Urinary bladder (tissue), 4 donors: ENCODE results near the gene SLC22A23. TPM values are rescaled to one million over a fixed set of nuclear protein-coding genes. Genes with fewer than 3 reads are reported as not detected.

Source experiments
- DNase-seq: peaks from one replicate; pipeline ENCODE4 v3.0.0-alpha.2; 2015; ENCODE audit errors: extremely low spot score
- H3K27ac ChIP-seq: one replicate; pipeline ENCODE4 v1.5.1; 2013; ENCODE audit warnings: low read depth, mild to moderate bottlenecking, moderate library complexity
- H3K36me3 ChIP-seq: one replicate; pipeline ENCODE4 v1.6.1; 2013; ENCODE audit warnings: mild to moderate bottlenecking, moderate library complexity; ENCODE audit not compliant: insufficient read depth
- H3K4me1 ChIP-seq: one replicate; pipeline ENCODE4 v1.6.1; 2013; ENCODE audit warnings: mild to moderate bottlenecking, moderate library complexity; ENCODE audit not compliant: insufficient read depth
- H3K4me3 ChIP-seq: one replicate; pipeline ENCODE4 v1.5.1; 2013; ENCODE audit warnings: low read depth, low read length
- WGBS: extraction: QIAGEN DNeasy Blood & Tissue Kit; methylation state at CpG from one replicate; pipeline ENCODE4 v1.1.7; 2013; 5-methylcytosine and 5-hydroxymethylcytosine counted together
- polyA plus RNA-seq: library from polyadenylated mRNA; stranded (reverse); fragments of 200-250 nt; gene quantifications from one replicate; pipeline ENCODE4 v1.2.3, GENCODE V29; 2013
- total RNA-seq: library from RNA; depleted of rRNA; stranded (reverse); fragments of >200 nt; gene quantifications from one replicate; pipeline ENCODE4 v1.2.3, GENCODE V29; 2014
- donor health status: healthy with polysubstance abuse.
- donor health status: healthy.

Gene SLC22A23
- total and polyA plus RNA-seq, 2 donors = 4.9 to 6.6 TPM

DNA sequence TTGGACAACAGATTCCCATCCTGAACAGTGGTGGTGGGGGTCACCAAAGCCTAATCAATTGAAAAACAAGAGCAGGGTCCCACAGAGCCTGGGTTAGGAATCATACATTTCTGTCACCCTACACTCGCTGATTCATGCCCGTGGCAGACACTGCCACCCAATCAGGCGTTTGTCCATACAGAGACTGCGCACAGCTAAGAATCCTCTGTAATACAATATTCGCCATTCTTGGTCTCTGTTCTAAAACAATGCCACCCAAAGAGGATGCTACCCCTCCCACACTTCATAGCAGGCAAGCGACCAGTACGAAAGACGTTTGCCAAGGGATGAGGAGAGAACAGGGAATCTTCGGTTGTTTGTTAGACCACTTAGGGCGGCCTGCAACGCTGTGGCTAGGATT, 28.1 kb upstream of the SLC22A23 start:
- DNase-seq = no peak
- Histone ChIP-seq H3K36me3 (no peaks in the 10 kb centered on the region), H3K27ac (no peak overlapping the region), H3K4me3 (no peak overlapping the region), H3K4me1 (no peaks in the 10 kb centered on the region)
- 70% methylated on average over 11 of the region's 11 CpGs for WGBS

GRCh38 chr6:3484192-3484591, 27.3 kb upstream of the SLC22A23 start:
- no peak for DNase-seq
- H3K27ac ChIP-seq = no peak overlapping the region
- no peaks in the 10 kb centered on the region for H3K4me1 ChIP-seq
- H3K36me3 ChIP-seq = no peaks in the 10 kb centered on the region
- WGBS = 89% methylated on average over 8 of the region's 8 CpGs
- H3K4me3 ChIP-seq = no peak overlapping the region

DNA sequence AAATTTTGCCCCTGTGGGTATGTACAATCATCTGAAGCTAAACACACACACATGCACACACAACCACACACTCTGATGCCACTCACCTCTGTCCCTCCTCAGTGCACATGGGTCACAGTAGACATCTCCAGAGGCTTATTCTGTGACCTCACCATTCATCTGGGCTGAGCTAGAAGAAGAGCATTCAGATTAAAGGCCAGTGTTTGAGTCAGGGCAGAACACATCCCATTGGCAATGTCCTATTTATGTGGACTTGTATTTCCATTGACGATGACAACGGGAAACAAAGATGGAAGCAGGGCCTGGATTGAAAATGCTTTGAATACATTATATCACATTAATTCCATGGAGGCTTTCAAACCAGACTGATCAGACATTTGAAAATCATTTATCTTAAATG, 26.8 kb upstream of the SLC22A23 start:
- no peak overlapping the region for H3K4me3 ChIP-seq
- no peaks in the 10 kb centered on the region for H3K4me1 ChIP-seq
- WGBS = 97% methylated on average over 2 of the region's 2 CpGs
- H3K36me3 ChIP-seq = no peaks in the 10 kb centered on the region
- DNase-seq = no peak
- H3K27ac ChIP-seq = no peak overlapping the region

DNA sequence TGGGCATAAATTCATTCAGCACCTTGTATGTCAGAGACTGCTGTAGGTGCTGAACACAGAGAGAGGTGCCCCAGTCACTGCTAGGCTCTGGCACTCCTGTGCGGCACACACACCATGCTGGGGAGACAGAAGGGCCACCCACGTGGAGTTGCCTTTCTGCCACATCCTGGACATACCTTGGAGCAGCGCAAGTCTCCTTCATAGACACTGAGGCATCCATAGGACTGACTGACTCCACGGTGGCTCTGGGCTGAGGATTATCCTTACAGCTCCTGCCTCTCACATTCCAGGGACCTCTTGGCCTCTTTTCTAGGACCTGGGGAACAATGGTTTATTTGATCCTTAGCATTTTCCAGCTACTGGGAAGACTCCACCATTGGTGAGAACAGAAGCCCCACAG, 26.0 kb upstream of the SLC22A23 start:
- H3K27ac ChIP-seq = no peak overlapping the region
- WGBS = 48% methylated on average over 4 of the region's 4 CpGs
- H3K36me3 ChIP-seq = no peaks in the 10 kb centered on the region
- no peak overlapping the region for H3K4me3 ChIP-seq
- no peak for DNase-seq
- H3K4me1 ChIP-seq = no peaks in the 10 kb centered on the region

DNA sequence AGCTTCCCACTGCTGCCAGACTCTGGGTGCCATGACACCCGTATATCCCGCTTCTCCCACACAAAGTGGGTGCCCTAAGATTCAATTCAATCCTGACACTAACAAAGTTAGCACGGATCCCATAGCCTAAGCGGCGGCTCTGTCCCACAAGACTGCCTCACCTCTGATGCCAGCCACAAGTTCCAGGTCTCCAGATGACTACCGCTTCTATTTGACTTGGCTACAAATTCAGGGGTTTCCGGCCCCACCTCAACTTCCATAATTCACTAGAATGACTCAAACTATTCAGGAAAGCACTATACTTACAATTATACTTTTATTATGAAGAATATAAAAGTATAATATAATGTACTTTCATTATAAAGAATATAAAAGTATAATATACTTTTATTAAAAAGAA, 24.8 kb upstream of the SLC22A23 start:
- WGBS = 93% methylated on average over 7 of the region's 7 CpGs
- Histone ChIP-seq H3K4me3 (no peak overlapping the region), H3K27ac (no peak overlapping the region), H3K36me3 (no peaks in the 10 kb centered on the region), H3K4me1 (no peaks in the 10 kb centered on the region)
- no peak for DNase-seq

DNA sequence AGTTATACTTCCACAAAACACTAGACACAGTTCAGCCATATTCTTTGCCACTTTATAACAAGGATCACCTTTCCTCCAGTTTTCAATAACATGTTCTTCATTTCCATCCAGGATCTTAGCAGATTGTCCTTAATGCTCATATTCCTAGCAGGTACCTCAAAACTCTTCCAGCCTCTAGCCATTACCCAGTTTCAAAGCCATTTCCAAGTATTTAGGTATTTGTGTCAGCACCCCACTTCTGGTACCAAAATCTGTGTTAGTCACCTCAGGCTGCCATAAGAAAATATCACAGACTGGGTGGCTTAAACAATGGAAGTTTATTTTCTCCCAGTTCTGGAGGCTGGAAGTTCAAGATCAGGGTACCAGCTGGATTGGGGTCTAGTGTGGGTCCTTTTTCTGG, 23.2 kb upstream of the SLC22A23 start:
- Histone ChIP-seq H3K4me1 (no peaks in the 10 kb centered on the region), H3K36me3 (no peaks in the 10 kb centered on the region), H3K27ac (no peak overlapping the region), H3K4me3 (no peak overlapping the region)
- DNase-seq = no peak

GRCh38 chr6:3473773-3474172, 16.9 kb upstream of the SLC22A23 start:
- no peak overlapping the region for H3K4me3 ChIP-seq
- H3K36me3 ChIP-seq = no peaks in the 10 kb centered on the region
- no peak overlapping the region for H3K27ac ChIP-seq
- H3K4me1 ChIP-seq = no peaks in the 10 kb centered on the region
- WGBS = 64% methylated on average over 5 of the region's 5 CpGs
- no peak for DNase-seq

DNA sequence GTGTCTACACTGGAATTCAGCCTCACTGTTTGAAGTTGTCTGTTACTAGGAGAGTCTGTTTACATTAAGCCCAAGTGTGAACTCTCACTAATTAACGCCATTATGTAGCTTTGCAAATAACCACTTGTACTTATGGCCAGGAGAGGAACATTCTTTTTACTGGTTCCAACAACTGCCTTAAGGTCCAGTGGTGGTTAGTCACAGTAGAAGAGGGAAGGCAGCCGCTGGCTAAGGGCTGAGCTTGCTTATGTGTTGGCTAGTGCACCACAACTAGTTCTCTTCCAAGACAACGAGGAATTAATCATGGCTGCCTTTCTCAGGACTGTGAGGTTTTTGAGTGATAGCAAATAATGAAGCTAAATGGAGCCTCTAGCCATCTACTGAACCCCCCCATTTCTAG, 14.9 kb upstream of the SLC22A23 start:
- WGBS = 86% methylated on average over 3 of the region's 3 CpGs
- H3K27ac ChIP-seq = no peak overlapping the region
- H3K4me1 ChIP-seq = no peaks in the 10 kb centered on the region
- H3K4me3 ChIP-seq = no peak overlapping the region
- H3K36me3 ChIP-seq = no peaks in the 10 kb centered on the region
- no peak for DNase-seq

- DNase-seq = no peak
- H3K4me1 ChIP-seq = no peaks in the 10 kb centered on the region
- no peak overlapping the region for H3K27ac ChIP-seq
- 90% methylated on average over 5 of the region's 5 CpGs for WGBS
- H3K36me3 ChIP-seq = no peaks in the 10 kb centered on the region
- H3K4me3 ChIP-seq = no peak overlapping the region
Observed at GRCh38 chr6:3471286-3471685, 14.4 kb upstream of the SLC22A23 start.

- no peak for DNase-seq
- 82% methylated on average over 9 of the region's 9 CpGs for WGBS
Observed at GRCh38 chr6:3468585-3468984, 11.7 kb upstream of the SLC22A23 start.

DNA sequence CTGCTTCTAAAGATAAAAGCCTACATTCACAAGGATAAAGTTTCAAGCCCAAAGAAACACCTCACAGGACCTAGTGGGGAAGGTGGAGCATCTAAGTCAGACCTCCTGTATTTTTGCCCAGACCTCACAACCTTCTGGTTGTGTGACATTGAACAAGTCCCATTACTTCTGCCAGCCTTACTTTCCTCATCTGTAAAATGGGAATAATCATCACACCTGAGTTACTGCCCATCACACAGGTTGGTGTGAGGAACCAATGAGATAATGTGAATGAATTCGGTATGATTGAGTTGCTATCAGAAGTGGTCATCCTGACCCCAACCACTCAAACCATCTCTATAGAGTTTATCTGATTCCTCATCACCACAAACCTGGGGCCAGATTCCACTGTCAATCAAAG, 11.1 kb upstream of the SLC22A23 start:
- no peaks in the 10 kb centered on the region for H3K36me3 ChIP-seq
- WGBS = 98% methylated on average over 1 of the region's 1 CpG
- no peak for DNase-seq
- H3K4me1 ChIP-seq = no peaks in the 10 kb centered on the region
- no peak overlapping the region for H3K27ac ChIP-seq
- H3K4me3 ChIP-seq = no peak overlapping the region

More at GRCh38 chr6:3468585-3468984, 11.7 kb upstream of the SLC22A23 start:
- no peaks in the 10 kb centered on the region for H3K4me1 ChIP-seq
- no peak overlapping the region for H3K4me3 ChIP-seq
- no peaks in the 10 kb centered on the region for H3K36me3 ChIP-seq
- no peak overlapping the region for H3K27ac ChIP-seq

- H3K4me3 ChIP-seq = no peak overlapping the region
- DNase-seq = no peak
- WGBS = 93% methylated on average over 6 of the region's 6 CpGs
- H3K27ac ChIP-seq = no peak overlapping the region
- no peaks in the 10 kb centered on the region for H3K4me1 ChIP-seq
- no peaks in the 10 kb centered on the region for H3K36me3 ChIP-seq
Observed at GRCh38 chr6:3466488-3467219, 9.8 kb upstream of the SLC22A23 start.

DNA sequence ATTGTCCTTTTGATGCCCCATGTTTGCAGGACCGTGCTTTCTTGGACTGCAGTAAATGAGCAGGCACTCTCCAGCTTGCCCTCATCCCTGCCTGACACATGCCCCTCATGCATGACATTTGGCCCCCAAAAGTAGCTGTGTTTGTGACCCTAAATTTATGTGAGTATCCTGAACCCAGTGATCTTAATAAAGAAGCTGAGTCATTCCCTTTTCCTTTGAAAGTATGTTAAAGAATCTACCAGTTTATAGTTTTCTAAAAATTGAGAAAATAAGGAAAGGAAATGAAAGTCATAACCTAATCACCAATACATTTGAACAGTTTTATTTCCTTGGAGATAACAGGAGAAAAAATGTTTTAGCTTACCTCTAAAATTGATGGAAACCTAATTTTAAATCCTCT, 3.4 kb upstream of the SLC22A23 start:
- Histone ChIP-seq H3K4me3 (no peak overlapping the region), H3K36me3 (no peaks in the 10 kb centered on the region), H3K4me1 (no peaks in the 10 kb centered on the region), H3K27ac (no peak overlapping the region)
- WGBS = 72% methylated on average over 1 of the region's 1 CpG
- no peak for DNase-seq

GRCh38 chr6:3458706-3459421, 2.0 kb upstream of the SLC22A23 start:
- H3K27ac ChIP-seq = no peak overlapping the region
- no peak for DNase-seq
- no peaks in the 10 kb centered on the region for H3K4me1 ChIP-seq
- no peaks in the 10 kb centered on the region for H3K36me3 ChIP-seq
- H3K4me3 ChIP-seq = no peak overlapping the region
- 73% methylated on average over 6 of the region's 6 CpGs for WGBS
